ENCODE data around the gene TMEM108.

DNA sequence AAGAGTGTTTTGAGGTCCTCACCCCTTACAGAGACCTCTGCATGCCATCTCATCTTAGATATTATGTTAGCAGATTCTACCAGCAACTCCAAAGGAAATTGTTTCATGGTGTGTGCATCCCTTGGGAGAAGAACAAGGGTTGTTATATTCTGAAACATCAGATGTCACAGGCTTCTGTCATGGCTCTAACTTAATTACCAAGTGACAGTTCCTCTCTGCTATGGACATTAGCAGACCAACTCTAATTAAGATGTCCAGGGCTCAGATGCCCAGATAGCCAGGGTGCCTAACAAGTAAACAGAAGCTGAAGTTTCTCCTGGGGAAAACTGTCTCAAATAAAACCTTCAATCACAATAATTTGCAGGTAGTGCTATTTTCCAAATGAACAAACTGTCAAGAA, 208.6 kb downstream of the TMEM108 start:
- TF ChIP-seq, protein P1, sequence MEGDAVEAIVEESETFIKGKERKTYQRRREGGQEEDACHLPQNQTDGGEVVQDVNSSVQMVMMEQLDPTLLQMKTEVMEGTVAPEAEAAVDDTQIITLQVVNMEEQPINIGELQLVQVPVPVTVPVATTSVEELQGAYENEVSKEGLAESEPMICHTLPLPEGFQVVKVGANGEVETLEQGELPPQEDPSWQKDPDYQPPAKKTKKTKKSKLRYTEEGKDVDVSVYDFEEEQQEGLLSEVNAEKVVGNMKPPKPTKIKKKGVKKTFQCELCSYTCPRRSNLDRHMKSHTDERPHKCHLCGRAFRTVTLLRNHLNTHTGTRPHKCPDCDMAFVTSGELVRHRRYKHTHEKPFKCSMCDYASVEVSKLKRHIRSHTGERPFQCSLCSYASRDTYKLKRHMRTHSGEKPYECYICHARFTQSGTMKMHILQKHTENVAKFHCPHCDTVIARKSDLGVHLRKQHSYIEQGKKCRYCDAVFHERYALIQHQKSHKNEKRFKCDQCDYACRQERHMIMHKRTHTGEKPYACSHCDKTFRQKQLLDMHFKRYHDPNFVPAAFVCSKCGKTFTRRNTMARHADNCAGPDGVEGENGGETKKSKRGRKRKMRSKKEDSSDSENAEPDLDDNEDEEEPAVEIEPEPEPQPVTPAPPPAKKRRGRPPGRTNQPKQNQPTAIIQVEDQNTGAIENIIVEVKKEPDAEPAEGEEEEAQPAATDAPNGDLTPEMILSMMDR (IDR thresholded peaks at IDR 0.05), result no peak
- TF ChIP-seq POLR2A (IDR thresholded peaks at IDR 0.05), result no peak
- no peak for TF ChIP-seq EP300 (IDR thresholded peaks at IDR 0.05)
